Subcutaneous adipose tissue (tissue), 4 donors: Measurements from ENCODE around the gene PROS1. TPM values are rescaled to one million over a fixed set of nuclear protein-coding genes. Genes with fewer than 3 reads are reported as not detected.

Source experiments
- total RNA-seq, 4 donors: library from RNA; depleted of rRNA; stranded (reverse); fragments of >200 nt; gene quantifications; one replicate each; pipeline ENCODE4 v1.1.0, GENCODE V29; 2016
- TF ChIP-seq, protein P1 (sequence below): fragments of 450-650 bp; IDR thresholded peaks from one replicate; pipeline ENCODE4 v1.5.1; 2016; ENCODE audit warnings: low read depth, mild to moderate bottlenecking, control low read depth, antibody characterized with exemption, moderate library complexity

Gene PROS1
- total RNA-seq, 4 donors from 2014 or later = 23.9 to 85.7 (median 47.4) TPM

DNA sequence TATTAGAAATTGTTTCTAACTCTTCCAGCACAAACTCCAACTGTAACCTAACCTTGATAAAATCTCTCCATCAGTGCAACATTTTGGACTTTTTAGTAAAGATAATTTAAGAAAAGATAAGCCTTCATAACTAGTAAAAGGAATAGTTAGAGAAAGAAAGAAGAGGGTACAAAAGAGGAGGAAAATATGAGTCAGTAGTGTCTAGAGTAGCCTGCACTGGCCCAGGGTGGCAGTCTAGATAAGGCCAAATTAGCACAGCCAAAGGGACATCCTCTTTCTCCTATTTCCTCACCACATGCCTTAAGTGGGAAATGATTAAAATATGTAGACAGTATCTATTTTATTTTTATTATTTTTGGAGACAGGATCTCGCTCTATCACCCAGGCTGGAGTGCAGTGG lies 3.7 kb downstream of the PROS1 start:
- TF ChIP-seq, protein P1, sequence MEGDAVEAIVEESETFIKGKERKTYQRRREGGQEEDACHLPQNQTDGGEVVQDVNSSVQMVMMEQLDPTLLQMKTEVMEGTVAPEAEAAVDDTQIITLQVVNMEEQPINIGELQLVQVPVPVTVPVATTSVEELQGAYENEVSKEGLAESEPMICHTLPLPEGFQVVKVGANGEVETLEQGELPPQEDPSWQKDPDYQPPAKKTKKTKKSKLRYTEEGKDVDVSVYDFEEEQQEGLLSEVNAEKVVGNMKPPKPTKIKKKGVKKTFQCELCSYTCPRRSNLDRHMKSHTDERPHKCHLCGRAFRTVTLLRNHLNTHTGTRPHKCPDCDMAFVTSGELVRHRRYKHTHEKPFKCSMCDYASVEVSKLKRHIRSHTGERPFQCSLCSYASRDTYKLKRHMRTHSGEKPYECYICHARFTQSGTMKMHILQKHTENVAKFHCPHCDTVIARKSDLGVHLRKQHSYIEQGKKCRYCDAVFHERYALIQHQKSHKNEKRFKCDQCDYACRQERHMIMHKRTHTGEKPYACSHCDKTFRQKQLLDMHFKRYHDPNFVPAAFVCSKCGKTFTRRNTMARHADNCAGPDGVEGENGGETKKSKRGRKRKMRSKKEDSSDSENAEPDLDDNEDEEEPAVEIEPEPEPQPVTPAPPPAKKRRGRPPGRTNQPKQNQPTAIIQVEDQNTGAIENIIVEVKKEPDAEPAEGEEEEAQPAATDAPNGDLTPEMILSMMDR = no peak

DNA sequence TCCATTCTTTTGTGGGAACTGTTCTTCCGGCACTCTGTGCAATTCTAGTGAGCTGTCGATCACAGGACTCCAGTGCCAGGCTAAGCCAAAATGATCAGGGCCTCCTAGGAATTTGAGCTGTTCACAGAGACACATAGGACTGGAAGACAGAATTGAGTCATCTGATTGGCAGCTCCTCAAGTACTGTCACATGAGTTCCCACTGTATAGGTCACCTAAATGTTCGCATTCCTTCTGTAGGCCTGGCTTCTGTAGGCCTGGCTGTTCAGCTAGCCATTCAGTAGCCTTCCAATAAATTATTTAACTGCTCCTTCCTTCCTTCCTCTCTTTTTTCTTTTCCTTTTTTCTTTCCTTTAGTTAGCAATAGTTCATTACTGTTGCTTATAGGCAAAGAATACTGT lies 4.3 kb downstream of the PROS1 start:
- TF ChIP-seq, protein P1 = no peak

DNA sequence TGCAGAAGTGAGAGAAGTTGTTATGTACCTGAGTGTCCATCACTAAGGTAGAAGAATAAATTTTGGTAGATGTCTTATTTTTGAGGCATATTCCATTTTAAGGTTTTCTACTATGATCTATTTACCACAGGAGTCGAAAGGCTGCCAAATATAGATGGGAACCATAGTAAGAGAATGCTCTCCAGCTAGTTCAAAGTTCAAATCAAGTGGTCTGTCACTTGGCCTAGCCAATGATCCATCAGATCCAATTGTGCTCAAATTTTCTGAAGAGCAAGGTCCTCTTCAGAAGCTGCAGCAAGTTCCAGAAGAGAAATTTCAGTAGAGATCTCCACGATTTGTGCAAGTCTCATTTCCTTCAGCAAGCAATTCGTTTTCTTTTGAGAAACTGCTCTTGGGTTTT lies 10.9 kb downstream of the PROS1 start:
- TF ChIP-seq, protein P1 = no peak

DNA sequence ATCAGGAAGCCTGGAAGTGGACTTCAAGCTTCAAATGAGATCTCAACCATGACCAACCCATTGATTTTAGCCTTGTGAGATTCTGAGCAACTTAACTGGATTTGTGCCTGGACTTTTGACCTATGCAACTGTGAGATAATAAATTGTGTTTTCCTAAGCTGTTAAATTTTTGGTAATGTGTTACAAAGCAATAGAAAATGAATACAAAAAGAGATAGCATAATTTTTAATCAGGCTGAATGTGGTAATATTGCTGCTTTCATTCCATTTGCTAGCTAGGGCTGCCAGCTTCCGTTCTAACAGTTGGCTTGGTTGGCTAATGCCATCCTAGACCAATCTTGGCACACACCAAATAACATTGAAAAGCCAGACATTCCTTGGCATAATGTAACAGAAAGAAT lies 12.2 kb downstream of the PROS1 start:
- TF ChIP-seq, protein P1 = no peak

DNA sequence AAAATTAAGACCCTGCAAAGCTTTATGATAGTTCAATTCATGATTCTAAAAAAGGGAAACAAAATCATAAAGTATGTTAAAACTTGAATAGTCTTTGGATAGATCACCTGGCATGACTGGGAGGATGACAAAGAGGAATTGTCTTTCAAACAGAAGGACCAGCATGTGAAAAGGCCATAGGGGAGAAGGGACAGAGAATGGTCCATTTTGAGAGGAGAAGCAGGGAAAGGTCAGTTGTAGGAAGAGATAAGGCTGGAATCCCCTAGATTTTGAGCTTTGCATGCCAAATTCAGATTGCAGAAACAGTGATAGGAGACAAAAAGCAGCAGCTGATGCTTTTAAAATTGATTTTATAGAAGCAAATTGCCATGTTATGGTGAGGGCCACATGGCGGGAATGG lies 12.7 kb downstream of the PROS1 start:
- TF ChIP-seq, protein P1 = no peak

DNA sequence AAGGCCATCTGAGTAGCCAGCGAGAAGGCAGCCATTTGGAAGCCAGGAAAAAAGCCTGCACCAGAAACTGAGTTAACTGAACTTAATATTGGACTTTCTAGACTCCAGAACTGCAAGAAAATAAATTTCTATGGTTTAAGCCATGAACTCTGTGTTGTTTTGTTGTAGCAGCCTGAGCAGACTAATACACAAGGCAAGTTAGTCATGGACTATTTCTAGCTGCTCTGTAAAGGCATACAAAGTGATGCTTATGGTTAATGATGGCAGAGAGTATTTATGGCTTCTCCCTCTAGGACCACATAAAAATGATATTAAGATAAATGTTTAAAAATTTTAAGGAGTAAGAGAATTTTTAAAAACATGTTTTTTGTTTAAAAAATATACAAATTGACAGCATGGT lies 37.1 kb downstream of the PROS1 start:
- TF ChIP-seq, protein P1 = no peak

DNA sequence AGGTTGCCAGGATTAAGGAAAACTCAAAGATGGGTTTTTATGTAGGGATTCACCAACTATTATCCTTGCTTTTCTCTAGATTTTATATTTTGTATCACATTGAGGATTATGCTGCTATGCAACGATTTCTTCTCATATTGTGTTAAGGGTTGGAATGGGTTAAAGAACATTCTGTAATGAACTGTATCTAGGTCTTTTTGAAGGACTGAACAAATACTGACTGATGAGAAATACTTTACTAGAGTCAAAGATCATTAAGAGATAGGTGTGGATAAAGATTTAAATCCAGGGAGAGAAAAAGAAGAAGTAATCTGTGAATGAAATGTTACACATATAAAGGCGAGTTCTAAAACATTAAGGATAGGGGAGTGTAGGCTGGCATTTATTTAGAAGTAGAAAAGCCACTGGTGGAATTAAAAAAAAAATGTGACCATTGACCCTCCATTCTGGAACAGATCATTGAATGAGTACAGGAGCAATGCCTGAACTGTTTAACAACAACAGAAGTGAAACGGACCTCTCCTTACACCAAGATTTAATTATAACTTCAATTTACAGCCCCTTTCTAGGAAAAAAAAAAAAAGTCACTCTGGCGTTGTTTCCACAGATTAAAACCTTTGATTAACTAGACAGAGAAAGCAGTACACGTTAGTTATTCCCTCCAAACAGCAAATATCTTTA lies 39.2 kb downstream of the PROS1 start:
- TF ChIP-seq, protein P1 = no peak
